Measurements from ENCODE around the gene CACNA2D2.

DNA sequence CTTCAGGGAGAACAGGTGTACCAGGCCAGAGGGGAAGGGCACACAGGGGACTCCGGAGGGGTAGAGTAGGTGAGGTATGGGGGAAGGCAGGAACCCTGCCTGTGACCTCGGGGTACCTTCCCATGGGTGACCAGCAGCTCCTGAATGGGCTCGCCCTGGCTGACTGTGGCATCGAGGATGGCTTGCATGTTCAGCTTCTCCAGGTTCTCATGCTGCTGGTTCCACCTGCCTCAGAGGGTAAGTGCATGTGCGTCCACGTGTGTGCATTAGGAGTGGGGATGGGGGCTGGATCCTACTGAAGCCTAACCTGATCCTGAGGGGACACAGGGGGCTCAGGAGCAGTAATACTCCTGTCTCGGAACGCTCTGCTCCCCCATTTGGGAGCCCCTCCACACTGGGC, 158.4 kb downstream of the CACNA2D2 start:
- no peak for TF ChIP-seq POLR2A (IDR thresholded peaks at IDR 0.05)
- TF ChIP-seq, protein P1, sequence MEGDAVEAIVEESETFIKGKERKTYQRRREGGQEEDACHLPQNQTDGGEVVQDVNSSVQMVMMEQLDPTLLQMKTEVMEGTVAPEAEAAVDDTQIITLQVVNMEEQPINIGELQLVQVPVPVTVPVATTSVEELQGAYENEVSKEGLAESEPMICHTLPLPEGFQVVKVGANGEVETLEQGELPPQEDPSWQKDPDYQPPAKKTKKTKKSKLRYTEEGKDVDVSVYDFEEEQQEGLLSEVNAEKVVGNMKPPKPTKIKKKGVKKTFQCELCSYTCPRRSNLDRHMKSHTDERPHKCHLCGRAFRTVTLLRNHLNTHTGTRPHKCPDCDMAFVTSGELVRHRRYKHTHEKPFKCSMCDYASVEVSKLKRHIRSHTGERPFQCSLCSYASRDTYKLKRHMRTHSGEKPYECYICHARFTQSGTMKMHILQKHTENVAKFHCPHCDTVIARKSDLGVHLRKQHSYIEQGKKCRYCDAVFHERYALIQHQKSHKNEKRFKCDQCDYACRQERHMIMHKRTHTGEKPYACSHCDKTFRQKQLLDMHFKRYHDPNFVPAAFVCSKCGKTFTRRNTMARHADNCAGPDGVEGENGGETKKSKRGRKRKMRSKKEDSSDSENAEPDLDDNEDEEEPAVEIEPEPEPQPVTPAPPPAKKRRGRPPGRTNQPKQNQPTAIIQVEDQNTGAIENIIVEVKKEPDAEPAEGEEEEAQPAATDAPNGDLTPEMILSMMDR (IDR thresholded peaks at IDR 0.05): no peak

Measured in heart left ventricle (tissue), 13 donors.